HepG2 (cell line): Measurements from ENCODE around the gene TASP1. TPM values are rescaled to one million over a fixed set of nuclear protein-coding genes. Genes with fewer than 3 reads are reported as not detected.
A peak's percentile ranks its signal among the peaks of the same experiment; 100 is the strongest.

Experiments
- DMAP1 ChIP-seq: IDR thresholded peaks from 2 replicates; pipeline ENCODE4 v1.6.1; 2016
- FOXA3 ChIP-seq: IDR thresholded peaks from 2 replicates; pipeline ENCODE4 v1.6.1; 2016; ENCODE audit warnings: missing genetic modification reagents, missing compliant biosample characterization
- GABPB1 ChIP-seq: IDR thresholded peaks from 2 replicates; pipeline ENCODE4 v1.6.1; 2016; ENCODE audit warnings: mild to moderate bottlenecking, missing genetic modification reagents, moderate library complexity, missing compliant biosample characterization
- HDAC1 ChIP-seq: sonication (generic); formaldehyde crosslinking; IDR thresholded peaks from 2 replicates; pipeline ENCODE4 v1.5.1; 2020; ENCODE audit warnings: mild to moderate bottlenecking, missing genetic modification reagents
- KAT8 ChIP-seq: IDR thresholded peaks from 2 replicates; pipeline ENCODE4 v1.6.1; 2016; ENCODE audit warnings: missing genetic modification reagents, missing compliant biosample characterization
- KLF9 ChIP-seq: IDR thresholded peaks from 2 replicates; pipeline ENCODE4 v1.6.1; 2016; ENCODE audit warnings: low read depth
- MED1 ChIP-seq: sonication (generic); formaldehyde crosslinking; IDR thresholded peaks from 2 replicates; pipeline ENCODE4 v1.4.0; 2020; ENCODE audit warnings: missing genetic modification reagents
- MEIS1 ChIP-seq: sonication (generic); formaldehyde crosslinking; IDR thresholded peaks from 2 replicates; pipeline ENCODE4 v1.9.0; 2021; ENCODE audit warnings: mild to moderate bottlenecking, missing genetic modification reagents, moderate library complexity, borderline replicate concordance
- NFE2L1 ChIP-seq: sonication (generic); formaldehyde crosslinking; IDR thresholded peaks from 2 replicates; pipeline ENCODE4 v1.4.0; 2020; ENCODE audit warnings: missing genetic modification reagents, mild to moderate bottlenecking, borderline replicate concordance
- RARA ChIP-seq: IDR thresholded peaks from 2 replicates; pipeline ENCODE4 v1.6.1; 2016; ENCODE audit warnings: missing genetic modification reagents, missing compliant biosample characterization
- TAF1 ChIP-seq: sonication (generic); formaldehyde crosslinking; IDR thresholded peaks from 2 replicates; pipeline ENCODE4 v1.4.0; 2020; ENCODE audit warnings: missing genetic modification reagents
- TSC22D2 ChIP-seq: sonication (generic); formaldehyde crosslinking; IDR thresholded peaks from 2 replicates; pipeline ENCODE4 v1.5.1; 2020; ENCODE audit warnings: missing genetic modification reagents, mild to moderate bottlenecking, borderline replicate concordance
- ZBTB34 ChIP-seq: sonication (generic); formaldehyde crosslinking; IDR thresholded peaks from 2 replicates; pipeline ENCODE4 v1.8.0; 2022; ENCODE audit warnings: mild to moderate bottlenecking, missing genetic modification reagents
- ZNF280B ChIP-seq: sonication (generic); formaldehyde crosslinking; IDR thresholded peaks from 2 replicates; pipeline ENCODE4 v1.5.0; 2020; ENCODE audit warnings: missing genetic modification reagents, mild to moderate bottlenecking, borderline replicate concordance
- ZNF598 ChIP-seq: sonication (generic); formaldehyde crosslinking; IDR thresholded peaks from 2 replicates; pipeline ENCODE4 v1.5.1; 2020; ENCODE audit warnings: mild to moderate bottlenecking, missing genetic modification reagents, borderline replicate concordance
- ZNF710 ChIP-seq: sonication (generic); formaldehyde crosslinking; IDR thresholded peaks from 2 replicates; pipeline ENCODE4 v1.5.0; 2020; ENCODE audit warnings: mild to moderate bottlenecking, missing genetic modification reagents, borderline replicate concordance
- ZNF788 ChIP-seq: sonication (generic); formaldehyde crosslinking; IDR thresholded peaks from 2 replicates; pipeline ENCODE4 v1.5.0; 2020; ENCODE audit warnings: mild to moderate bottlenecking, missing genetic modification reagents, borderline replicate concordance
- polyA plus RNA-seq, 8 experiments: library from polyadenylated mRNA; depleted of rRNA in 3 of 8; stranded (reverse) in 7 of 8; unstranded in 1 of 8; fragments of >200 nt; fragmentation: Illumina TruSeq in 4 of 8; extraction: Trizol in 4 of 8; gene quantifications; 2 replicates each; pipeline versions ENCODE4 v1.2.1 to v1.2.3, GENCODE V29; 2011 to 2016; ENCODE audit warnings: low read depth in 4 of 8, missing spikeins in 1 of 8, mixed read lengths in 1 of 8; ENCODE audit not compliant: insufficient read depth in 1 of 8
- total RNA-seq, 5 experiments: library from RNA; depleted of rRNA; stranded (reverse); fragments of >200 nt; fragmentation: Illumina TruSeq; extraction: Trizol; gene quantifications; 2 replicates each; pipeline ENCODE4 v1.2.3, GENCODE V29; 2016; ENCODE audit warnings: low read depth in 1 of 5
- TF ChIP-seq, protein P1 (sequence below): sonication (generic); formaldehyde crosslinking; IDR thresholded peaks from 2 replicates; pipeline ENCODE4 v1.4.0; 2020; ENCODE audit warnings: missing genetic modification reagents, borderline replicate concordance

Gene TASP1
- total and polyA plus RNA-seq, 2 of the 13 experiments (the other 11 are each of a cell fraction or from before 2014, with no cell fraction given): 10.0 to 25.2 TPM

- TF ChIP-seq ZBTB34 (CRISPR knock-in tag) (0 out of 2 replicates have a peak, but pooled peaks have one; percentile 48), NFE2L1 (0 out of 2 replicates have a peak, but pooled peaks have one; percentile 47), ZNF280B (CRISPR knock-in tag) (peak; percentile 38; the same call in 1 of the 2 replicates), RARA (CRISPR knock-in tag) (peak; percentile 58), KLF9 (CRISPR knock-in tag) (0 out of 2 replicates have a peak, but pooled peaks have one; percentile 22), KAT8 (peak; percentile 83), HDAC1 (CRISPR knock-in tag) (peak; percentile 62; the same call in 1 of the 2 replicates), ZNF788 (peak; percentile 85; the same call in 1 of the 2 replicates), FOXA3 (CRISPR knock-in tag) (peak; percentile 96), ZNF710 (CRISPR knock-in tag) (0 out of 2 replicates have a peak, but pooled peaks have one; percentile 61), TAF1 (CRISPR knock-in tag) (peak; percentile 36; the same call in 1 of the 2 replicates), DMAP1 (CRISPR knock-in tag) (peak; percentile 76; the same call in 1 of the 2 replicates), TSC22D2 (CRISPR knock-in tag) (peak; percentile 29; the same call in 1 of the 2 replicates), MEIS1 (peak; percentile 84; the same call in 1 of the 2 replicates), ZNF598 (CRISPR knock-in tag) (peak; percentile 91; the same call in 1 of the 2 replicates), GABPB1 (CRISPR knock-in tag) (peak; percentile 63), MED1 (CRISPR knock-in tag) (peak; percentile 87)
- TF ChIP-seq, protein P1, sequence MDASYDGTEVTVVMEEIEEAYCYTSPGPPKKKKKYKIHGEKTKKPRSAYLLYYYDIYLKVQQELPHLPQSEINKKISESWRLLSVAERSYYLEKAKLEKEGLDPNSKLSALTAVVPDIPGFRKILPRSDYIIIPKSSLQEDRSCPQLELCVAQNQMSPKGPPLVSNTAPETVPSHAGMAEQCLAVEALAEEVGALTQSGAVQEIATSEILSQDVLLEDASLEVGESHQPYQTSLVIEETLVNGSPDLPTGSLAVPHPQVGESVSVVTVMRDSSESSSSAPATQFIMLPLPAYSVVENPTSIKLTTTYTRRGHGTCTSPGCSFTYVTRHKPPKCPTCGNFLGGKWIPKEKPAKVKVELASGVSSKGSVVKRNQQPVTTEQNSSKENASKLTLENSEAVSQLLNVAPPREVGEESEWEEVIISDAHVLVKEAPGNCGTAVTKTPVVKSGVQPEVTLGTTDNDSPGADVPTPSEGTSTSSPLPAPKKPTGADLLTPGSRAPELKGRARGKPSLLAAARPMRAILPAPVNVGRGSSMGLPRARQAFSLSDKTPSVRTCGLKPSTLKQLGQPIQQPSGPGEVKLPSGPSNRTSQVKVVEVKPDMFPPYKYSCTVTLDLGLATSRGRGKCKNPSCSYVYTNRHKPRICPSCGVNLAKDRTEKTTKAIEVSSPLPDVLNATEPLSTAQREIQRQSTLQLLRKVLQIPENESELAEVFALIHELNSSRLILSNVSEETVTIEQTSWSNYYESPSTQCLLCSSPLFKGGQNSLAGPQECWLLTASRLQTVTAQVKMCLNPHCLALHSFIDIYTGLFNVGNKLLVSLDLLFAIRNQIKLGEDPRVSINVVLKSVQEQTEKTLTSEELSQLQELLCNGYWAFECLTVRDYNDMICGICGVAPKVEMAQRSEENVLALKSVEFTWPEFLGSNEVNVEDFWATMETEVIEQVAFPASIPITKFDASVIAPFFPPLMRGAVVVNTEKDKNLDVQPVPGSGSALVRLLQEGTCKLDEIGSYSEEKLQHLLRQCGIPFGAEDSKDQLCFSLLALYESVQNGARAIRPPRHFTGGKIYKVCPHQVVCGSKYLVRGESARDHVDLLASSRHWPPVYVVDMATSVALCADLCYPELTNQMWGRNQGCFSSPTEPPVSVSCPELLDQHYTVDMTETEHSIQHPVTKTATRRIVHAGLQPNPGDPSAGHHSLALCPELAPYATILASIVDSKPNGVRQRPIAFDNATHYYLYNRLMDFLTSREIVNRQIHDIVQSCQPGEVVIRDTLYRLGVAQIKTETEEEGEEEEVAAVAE: peak; percentile 25; the same call in 1 of the 2 replicates
Observed at GRCh38 chr20:13380497-13381229, 258.1 kb downstream of the TASP1 start (continued).
